Germinal center (tissue), 1 donor: ENCODE measurements around the gene CCL4.
"Not testable (repeated sequence)": the region's sequence is repeated elsewhere in the genome, so short reads cannot be mapped to it uniquely, and the experiment has no call there.

Experiments
- DNase-seq: peaks from one replicate; pipeline ENCODE4 v3.0.0; 2012; ENCODE audit warnings: mixed read lengths, low spot score

CCL4 gene

GRCh38 chr17:36103401-36103975 lies at the start of gene CCL4:
TSS of gene CCL4 (plus strand) at chr17:36103827. CDS start at chr17:36103906, 79 bp downstream.
- not testable (repeated sequence) for DNase-seq

- DNase-seq: no peak
Observed at GRCh38 chr17:36055171-36055570, 48.5 kb upstream of the CCL4 start.

- DNase-seq: no peak
Observed at GRCh38 chr17:36055921-36056520, 47.6 kb upstream of the CCL4 start.

- no peak for DNase-seq
Observed at GRCh38 chr17:36057911-36058310, 45.7 kb upstream of the CCL4 start.

GRCh38 chr17:36059406-36059805 lies 44.2 kb upstream of the CCL4 start:
- no peak for DNase-seq

GRCh38 chr17:36060816-36061215 lies 42.8 kb upstream of the CCL4 start:
- no peak for DNase-seq

- no peak for DNase-seq
Observed at GRCh38 chr17:36063786-36064541, 39.7 kb upstream of the CCL4 start, which contains the start of gene CCL18. TSS of gene CCL18 (plus strand) at chr17:36064272. CDS start at chr17:36064343, 71 bp downstream.

- no peak for DNase-seq
Observed at GRCh38 chr17:36066365-36066985, 37.2 kb upstream of the CCL4 start.

GRCh38 chr17:36068524-36068923 lies 35.1 kb upstream of the CCL4 start:
- DNase-seq: no peak

- no peak for DNase-seq
Observed at GRCh38 chr17:36069136-36069535, 34.5 kb upstream of the CCL4 start.

- no peak for DNase-seq
Observed at GRCh38 chr17:36070427-36070826, 33.2 kb upstream of the CCL4 start.

GRCh38 chr17:36071751-36072150 lies 31.9 kb upstream of the CCL4 start:
- DNase-seq: no peak

GRCh38 chr17:36072431-36073121 lies 31.1 kb upstream of the CCL4 start:
- DNase-seq: peak; percentile 79

GRCh38 chr17:36074365-36074764 lies 29.3 kb upstream of the CCL4 start:
- DNase-seq: no peak

- DNase-seq: not testable (repeated sequence)
Observed at GRCh38 chr17:36081681-36082471, 21.8 kb upstream of the CCL4 start.

- DNase-seq: peak; percentile 29
Observed at GRCh38 chr17:36082482-36083120, 21.0 kb upstream of the CCL4 start.

GRCh38 chr17:36083691-36084090 lies 19.9 kb upstream of the CCL4 start:
- DNase-seq: not testable (repeated sequence)

GRCh38 chr17:36085765-36086164 lies 17.9 kb upstream of the CCL4 start:
- DNase-seq: no peak

- DNase-seq: no peak
Observed at GRCh38 chr17:36086791-36087190, 16.8 kb upstream of the CCL4 start.

- not testable (repeated sequence) for DNase-seq
Observed at GRCh38 chr17:36087471-36087870, 16.2 kb upstream of the CCL4 start.
